Glutamatergic neuron (in vitro differentiated cells): ENCODE data around the gene OSBPL6. TPM values are rescaled to one million over a fixed set of nuclear protein-coding genes. Genes with fewer than 3 reads are reported as not detected.
"Not testable (repeated sequence)": the region's sequence is repeated elsewhere in the genome, so short reads cannot be mapped to it uniquely, and the experiment has no call there.

Source experiments
- DNase-seq: peaks from one replicate; pipeline ENCODE4 v3.0.0; 2022
- H3K27ac Mint-ChIP-seq: one replicate; pipeline ENCODE4 v1.8.0; 2020; ENCODE audit warnings: mild to moderate bottlenecking, mixed read lengths, inconsistent platforms; ENCODE audit not compliant: unreplicated experiment
- H3K27me3 Mint-ChIP-seq: one replicate; pipeline ENCODE4 v1.8.0; 2020; ENCODE audit warnings: mild to moderate bottlenecking, moderate library complexity, mixed read lengths, inconsistent platforms; ENCODE audit not compliant: unreplicated experiment
- H3K36me3 Mint-ChIP-seq: one replicate; pipeline ENCODE4 v1.8.0; 2020; ENCODE audit warnings: mild to moderate bottlenecking, mixed read lengths, inconsistent platforms; ENCODE audit not compliant: unreplicated experiment
- H3K4me1 Mint-ChIP-seq: one replicate; pipeline ENCODE4 v1.8.0; 2020; ENCODE audit warnings: mild to moderate bottlenecking, low read depth, mixed read lengths, inconsistent platforms; ENCODE audit not compliant: unreplicated experiment
- H3K4me3 Mint-ChIP-seq: one replicate; pipeline ENCODE4 v1.8.0; 2020; ENCODE audit warnings: mild to moderate bottlenecking, mixed read lengths, inconsistent platforms; ENCODE audit not compliant: unreplicated experiment
- H3K9me3 Mint-ChIP-seq: one replicate; pipeline ENCODE4 v1.8.0; 2020; ENCODE audit warnings: mild to moderate bottlenecking, moderate library complexity, mixed read lengths, inconsistent platforms; ENCODE audit not compliant: unreplicated experiment
- CTCF ChIP-seq: fragments of 200-600 bp; sonication (generic); IDR thresholded peaks from one replicate; pipeline ENCODE4 v1.5.0; 2021; ENCODE audit not compliant: partially characterized antibody, unreplicated experiment
- long read RNA-seq: library from polyadenylated mRNA; unstranded; transcript quantifications from one replicate; pipeline ENCODE4 v2.0.0, GENCODE V29; 2020; ENCODE audit not compliant: unreplicated experiment
- total RNA-seq: library from RNA; stranded (reverse); fragmentation: NEBNext Ultra II Directional; extraction: Animal tissue kit (Norgen Biotek cat#: 25700); gene quantifications from one replicate; pipeline ENCODE4 v1.2.1, GENCODE V29; 2021; ENCODE audit not compliant: unreplicated experiment

OSBPL6 gene
- 14.4 TPM for total RNA-seq
- long read RNA-seq, partial matches to known transcripts: 2 of 5 reads
- long read RNA-seq, other reads (novel, unspliced or antisense): 2 of 5 reads

- peak; percentile 29 for TF ChIP-seq CTCF
- peak; percentile 88 for DNase-seq
- Mint-ChIP-seq H3K27ac (peak within 1 kb of the TSS; percentile 43), H3K36me3 (no peaks in the 10 kb centered on the region), H3K4me1 (peaks cover 4% of the 10 kb centered on the region), H3K9me3 (peaks cover 7% of the 10 kb centered on the region), H3K4me3 (peak within 1 kb of the TSS; percentile 90), H3K27me3 (peaks cover 6% of the 10 kb centered on the region)
Observed at GRCh38 chr2:178193823-178194599, at the start of gene OSBPL6. Gene OSBPL6 (plus strand): TSS chr2:178194512. CDS start chr2:178306185, 111,673 bp downstream.

GRCh38 chr2:178152033-178152432, 42.3 kb upstream of the OSBPL6 start:
- no peak for TF ChIP-seq CTCF
- Mint-ChIP-seq H3K27ac (no peak overlapping the region), H3K9me3 (no peaks in the 10 kb centered on the region), H3K4me1 (no peaks in the 10 kb centered on the region), H3K27me3 (no peaks in the 10 kb centered on the region), H3K4me3 (no peak overlapping the region), H3K36me3 (peaks cover 5% of the 10 kb centered on the region)
- DNase-seq: no peak

GRCh38 chr2:178152542-178152941, 41.8 kb upstream of the OSBPL6 start:
- no peaks in the 10 kb centered on the region for H3K9me3 Mint-ChIP-seq
- no peak for TF ChIP-seq CTCF

GRCh38 chr2:178152977-178153376, 41.3 kb upstream of the OSBPL6 start:
- peaks cover 5% of the 10 kb centered on the region for H3K36me3 Mint-ChIP-seq
- H3K27me3 Mint-ChIP-seq: no peaks in the 10 kb centered on the region
- no peaks in the 10 kb centered on the region for H3K9me3 Mint-ChIP-seq
- H3K4me3 Mint-ChIP-seq: no peak overlapping the region
- no peak overlapping the region for H3K27ac Mint-ChIP-seq
- no peaks in the 10 kb centered on the region for H3K4me1 Mint-ChIP-seq
- no peak for TF ChIP-seq CTCF
- no peak for DNase-seq

More at GRCh38 chr2:178152542-178152941, 41.8 kb upstream of the OSBPL6 start:
- Mint-ChIP-seq H3K27me3 (no peaks in the 10 kb centered on the region), H3K36me3 (peaks cover 5% of the 10 kb centered on the region), H3K27ac (no peak overlapping the region), H3K4me3 (no peak overlapping the region), H3K4me1 (no peaks in the 10 kb centered on the region)
- DNase-seq: no peak

GRCh38 chr2:178153878-178154277, 40.4 kb upstream of the OSBPL6 start:
- H3K27me3 Mint-ChIP-seq, H3K36me3 Mint-ChIP-seq, H3K4me3 Mint-ChIP-seq, H3K9me3 Mint-ChIP-seq, DNase-seq, H3K4me1 Mint-ChIP-seq, H3K27ac Mint-ChIP-seq: not testable (repeated sequence)
